Neural cell (in vitro differentiated cells): ENCODE measurements around the gene TRIM40. TPM values are rescaled to one million over a fixed set of nuclear protein-coding genes. Genes with fewer than 3 reads are reported as not detected.

ENCODE experiments used
- H2AFZ ChIP-seq: fragments of 200-600, 300-800 bp; sonication (generic), shearing (Covaris generic); 2 replicates; pipeline ENCODE4 v1.6.0; 2014; ENCODE audit warnings: low read depth, mild to moderate bottlenecking, antibody characterized with exemption, low read length, moderate library complexity
- H3F3A ChIP-seq: fragments of 200-600 bp; shearing (Covaris generic); 2 replicates; pipeline ENCODE4 v1.6.1; 2016; ENCODE audit warnings: mild to moderate bottlenecking, moderate library complexity, mixed read lengths, antibody characterized with exemption, low read length; ENCODE audit not compliant: insufficient read depth, poor library complexity, severe bottlenecking
- H3K27ac ChIP-seq: fragments of 200-600, 300-800 bp; sonication (generic), shearing (Covaris generic); 2 replicates; pipeline ENCODE4 v1.5.1; 2014; ENCODE audit warnings: mild to moderate bottlenecking, low read length, moderate library complexity
- H3K27me3 ChIP-seq: fragments of 300-800, 200-600 bp; sonication (generic), shearing (Covaris generic); 2 replicates; pipeline ENCODE4 v1.6.0; 2014; ENCODE audit warnings: mild to moderate bottlenecking, low read depth, low read length, moderate library complexity; ENCODE audit not compliant: insufficient read depth
- H3K36me3 ChIP-seq: fragments of 300-800, 200-600 bp; sonication (generic), shearing (Covaris generic); 2 replicates; pipeline ENCODE4 v1.5.1; 2014; ENCODE audit warnings: mild to moderate bottlenecking, antibody characterized with exemption, low read length, moderate library complexity; ENCODE audit not compliant: insufficient read depth
- H3K4me2 ChIP-seq: fragments of 300-800, 200-600 bp; sonication (generic), shearing (Covaris generic); 2 replicates; pipeline ENCODE4 v1.6.0; 2014; ENCODE audit warnings: mild to moderate bottlenecking, low read length
- H3K4me3 ChIP-seq: fragments of 300-800, 200-600 bp; sonication (generic), shearing (Covaris generic); 2 replicates; pipeline ENCODE4 v1.5.1; 2014; ENCODE audit warnings: mild to moderate bottlenecking, low read length, moderate library complexity
- H3K79me2 ChIP-seq: fragments of 200-600 bp; shearing (Covaris generic); replicated peaks from 2 replicates; pipeline ENCODE4 v1.6.0; 2014; ENCODE audit warnings: mild to moderate bottlenecking, low read length, moderate library complexity; ENCODE audit not compliant: insufficient read depth
- H3K9ac ChIP-seq: fragments of 300-800, 200-600 bp; sonication (generic), shearing (Covaris generic); 2 replicates; pipeline ENCODE4 v1.6.1; 2016; ENCODE audit warnings: mild to moderate bottlenecking, low read length, mixed read lengths
- H3K9me2 ChIP-seq: fragments of 200-600 bp; shearing (Covaris generic); 2 replicates; pipeline ENCODE4 v1.6.1; 2016; ENCODE audit warnings: mild to moderate bottlenecking, low read length, mixed read lengths; ENCODE audit not compliant: insufficient read depth
- H3K9me3 ChIP-seq: fragments of 200-600, 300-800 bp; sonication (generic), shearing (Covaris generic); 2 replicates; pipeline ENCODE4 v1.6.1; 2016; ENCODE audit warnings: mild to moderate bottlenecking, mixed run types, low read length, moderate library complexity, mixed read lengths
- H4K20me1 ChIP-seq: fragments of 200-600 bp; shearing (Covaris generic); 2 replicates; pipeline ENCODE4 v1.6.1; 2016; ENCODE audit warnings: mild to moderate bottlenecking, mixed run types; ENCODE audit not compliant: insufficient read depth
- EP300 ChIP-seq: fragments of 450-650 bp; conservative IDR thresholded peaks from 2 replicates; pipeline ENCODE4 v1.6.1; 2014; ENCODE audit warnings: antibody characterized with exemption, mild to moderate bottlenecking, moderate library complexity; ENCODE audit not compliant: poor library complexity, severe bottlenecking
- EZH2 ChIP-seq: fragments of 200-600, 300-800 bp; shearing (Covaris generic), sonication (generic); IDR thresholded peaks from 2 replicates; pipeline ENCODE4 v1.6.1; 2014; ENCODE audit warnings: antibody characterized with exemption, low read length, borderline replicate concordance, mild to moderate bottlenecking; ENCODE audit not compliant: insufficient read depth, poor library complexity, severe bottlenecking
- MXI1 ChIP-seq: fragments of 450-650 bp; conservative IDR thresholded peaks from 2 replicates; pipeline ENCODE4 v1.6.1; 2014; ENCODE audit warnings: antibody characterized with exemption, mild to moderate bottlenecking; ENCODE audit not compliant: poor library complexity, severe bottlenecking
- POLR2AphosphoS5 ChIP-seq: IDR thresholded peaks from 2 replicates; pipeline ENCODE4 v1.6.1; 2012
- RAD21 ChIP-seq: fragments of 450-650 bp; conservative IDR thresholded peaks from 2 replicates; pipeline ENCODE4 v1.6.1; 2014; ENCODE audit warnings: antibody characterized with exemption, mild to moderate bottlenecking, moderate library complexity
- SMC3 ChIP-seq: fragments of 450-650 bp; conservative IDR thresholded peaks from 2 replicates; pipeline ENCODE4 v1.6.1; 2014; ENCODE audit warnings: antibody characterized with exemption, mild to moderate bottlenecking, moderate library complexity; ENCODE audit not compliant: poor library complexity
- polyA plus RNA-seq: library from polyadenylated mRNA; depleted of rRNA; stranded (reverse); fragments of >200 nt; gene quantifications from 2 replicates; pipeline ENCODE4 v1.2.3, GENCODE V29; 2014
- TF ChIP-seq, protein P1 (sequence below): fragments of 450-650 bp; IDR thresholded peaks from 2 replicates; pipeline ENCODE4 v1.5.1; 2014; ENCODE audit warnings: antibody characterized with exemption, mild to moderate bottlenecking, moderate library complexity; ENCODE audit not compliant: poor library complexity, severe bottlenecking
- TF ChIP-seq, protein P2 (sequence below): IDR thresholded peaks from 2 replicates; pipeline ENCODE4 v1.6.1; 2012; ENCODE audit warnings: borderline replicate concordance

The TRIM40 gene
- polyA plus RNA-seq, 1 donor from 2014 or later = not detected

DNA sequence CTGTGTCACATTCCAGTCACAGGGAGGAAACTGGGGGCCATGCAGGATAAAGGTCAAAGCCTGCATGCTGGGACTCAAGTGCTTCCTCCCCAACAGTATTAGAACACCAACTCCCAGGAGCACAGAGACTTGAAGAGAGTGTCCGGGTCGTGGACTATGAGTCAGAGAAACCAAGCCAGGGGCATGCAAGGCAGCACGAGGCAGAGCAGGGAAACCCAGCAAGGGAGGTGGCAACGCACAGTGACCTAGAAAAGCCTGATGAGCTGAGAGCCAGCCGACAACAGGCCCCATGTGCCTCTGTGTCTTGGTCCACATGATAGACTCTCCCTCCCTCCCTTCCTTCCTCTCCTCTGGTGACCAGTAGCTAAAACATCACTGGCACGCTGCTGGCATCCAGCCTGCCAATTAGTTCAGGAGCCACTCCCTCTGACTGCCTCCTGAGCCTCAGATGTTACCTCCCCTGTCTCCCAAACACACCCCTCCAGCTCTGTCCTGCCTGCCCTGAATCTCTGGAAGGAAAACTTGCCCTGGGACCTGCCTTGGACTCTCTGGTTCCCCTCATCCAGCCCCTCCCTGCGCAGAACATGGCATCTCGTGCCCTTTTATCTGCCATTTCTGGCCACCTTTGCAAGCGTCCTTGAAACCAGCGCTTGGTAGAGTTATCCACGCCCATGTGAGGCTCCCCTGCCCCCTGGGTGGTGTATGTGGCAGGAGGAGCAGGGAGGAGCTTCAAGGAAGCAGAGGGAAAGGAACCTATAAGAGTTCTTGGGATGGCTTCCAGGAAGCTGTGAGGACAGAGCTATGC is 44.2 kb upstream of the TRIM40 start:
- H3K79me2 ChIP-seq = no peaks in the 10 kb centered on the region
- no peak overlapping the region for H2AFZ ChIP-seq
- H3K27me3 ChIP-seq = peaks cover 14% of the 10 kb centered on the region
- H3K36me3 ChIP-seq = no peaks in the 10 kb centered on the region
- no peak overlapping the region for H3K4me3 ChIP-seq
- no peak overlapping the region for H3K27ac ChIP-seq
- no peak overlapping the region for H3K9ac ChIP-seq
- no peak overlapping the region for H3K4me2 ChIP-seq
- no peaks in the 10 kb centered on the region for H3K9me2 ChIP-seq
- no peaks in the 10 kb centered on the region for H3F3A ChIP-seq
- H3K9me3 ChIP-seq = no peaks in the 10 kb centered on the region
- TF ChIP-seq SMC3 = no peak
- TF ChIP-seq EZH2 = no peak
- no peak for TF ChIP-seq RAD21
- no peak for TF ChIP-seq EP300
- TF ChIP-seq, protein P1, sequence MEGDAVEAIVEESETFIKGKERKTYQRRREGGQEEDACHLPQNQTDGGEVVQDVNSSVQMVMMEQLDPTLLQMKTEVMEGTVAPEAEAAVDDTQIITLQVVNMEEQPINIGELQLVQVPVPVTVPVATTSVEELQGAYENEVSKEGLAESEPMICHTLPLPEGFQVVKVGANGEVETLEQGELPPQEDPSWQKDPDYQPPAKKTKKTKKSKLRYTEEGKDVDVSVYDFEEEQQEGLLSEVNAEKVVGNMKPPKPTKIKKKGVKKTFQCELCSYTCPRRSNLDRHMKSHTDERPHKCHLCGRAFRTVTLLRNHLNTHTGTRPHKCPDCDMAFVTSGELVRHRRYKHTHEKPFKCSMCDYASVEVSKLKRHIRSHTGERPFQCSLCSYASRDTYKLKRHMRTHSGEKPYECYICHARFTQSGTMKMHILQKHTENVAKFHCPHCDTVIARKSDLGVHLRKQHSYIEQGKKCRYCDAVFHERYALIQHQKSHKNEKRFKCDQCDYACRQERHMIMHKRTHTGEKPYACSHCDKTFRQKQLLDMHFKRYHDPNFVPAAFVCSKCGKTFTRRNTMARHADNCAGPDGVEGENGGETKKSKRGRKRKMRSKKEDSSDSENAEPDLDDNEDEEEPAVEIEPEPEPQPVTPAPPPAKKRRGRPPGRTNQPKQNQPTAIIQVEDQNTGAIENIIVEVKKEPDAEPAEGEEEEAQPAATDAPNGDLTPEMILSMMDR = no peak
- TF ChIP-seq MXI1 = no peak
- TF ChIP-seq POLR2AphosphoS5 = no peak
- TF ChIP-seq, protein P2, sequence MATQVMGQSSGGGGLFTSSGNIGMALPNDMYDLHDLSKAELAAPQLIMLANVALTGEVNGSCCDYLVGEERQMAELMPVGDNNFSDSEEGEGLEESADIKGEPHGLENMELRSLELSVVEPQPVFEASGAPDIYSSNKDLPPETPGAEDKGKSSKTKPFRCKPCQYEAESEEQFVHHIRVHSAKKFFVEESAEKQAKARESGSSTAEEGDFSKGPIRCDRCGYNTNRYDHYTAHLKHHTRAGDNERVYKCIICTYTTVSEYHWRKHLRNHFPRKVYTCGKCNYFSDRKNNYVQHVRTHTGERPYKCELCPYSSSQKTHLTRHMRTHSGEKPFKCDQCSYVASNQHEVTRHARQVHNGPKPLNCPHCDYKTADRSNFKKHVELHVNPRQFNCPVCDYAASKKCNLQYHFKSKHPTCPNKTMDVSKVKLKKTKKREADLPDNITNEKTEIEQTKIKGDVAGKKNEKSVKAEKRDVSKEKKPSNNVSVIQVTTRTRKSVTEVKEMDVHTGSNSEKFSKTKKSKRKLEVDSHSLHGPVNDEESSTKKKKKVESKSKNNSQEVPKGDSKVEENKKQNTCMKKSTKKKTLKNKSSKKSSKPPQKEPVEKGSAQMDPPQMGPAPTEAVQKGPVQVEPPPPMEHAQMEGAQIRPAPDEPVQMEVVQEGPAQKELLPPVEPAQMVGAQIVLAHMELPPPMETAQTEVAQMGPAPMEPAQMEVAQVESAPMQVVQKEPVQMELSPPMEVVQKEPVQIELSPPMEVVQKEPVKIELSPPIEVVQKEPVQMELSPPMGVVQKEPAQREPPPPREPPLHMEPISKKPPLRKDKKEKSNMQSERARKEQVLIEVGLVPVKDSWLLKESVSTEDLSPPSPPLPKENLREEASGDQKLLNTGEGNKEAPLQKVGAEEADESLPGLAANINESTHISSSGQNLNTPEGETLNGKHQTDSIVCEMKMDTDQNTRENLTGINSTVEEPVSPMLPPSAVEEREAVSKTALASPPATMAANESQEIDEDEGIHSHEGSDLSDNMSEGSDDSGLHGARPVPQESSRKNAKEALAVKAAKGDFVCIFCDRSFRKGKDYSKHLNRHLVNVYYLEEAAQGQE = no peak
- no peaks in the 10 kb centered on the region for H4K20me1 ChIP-seq

DNA sequence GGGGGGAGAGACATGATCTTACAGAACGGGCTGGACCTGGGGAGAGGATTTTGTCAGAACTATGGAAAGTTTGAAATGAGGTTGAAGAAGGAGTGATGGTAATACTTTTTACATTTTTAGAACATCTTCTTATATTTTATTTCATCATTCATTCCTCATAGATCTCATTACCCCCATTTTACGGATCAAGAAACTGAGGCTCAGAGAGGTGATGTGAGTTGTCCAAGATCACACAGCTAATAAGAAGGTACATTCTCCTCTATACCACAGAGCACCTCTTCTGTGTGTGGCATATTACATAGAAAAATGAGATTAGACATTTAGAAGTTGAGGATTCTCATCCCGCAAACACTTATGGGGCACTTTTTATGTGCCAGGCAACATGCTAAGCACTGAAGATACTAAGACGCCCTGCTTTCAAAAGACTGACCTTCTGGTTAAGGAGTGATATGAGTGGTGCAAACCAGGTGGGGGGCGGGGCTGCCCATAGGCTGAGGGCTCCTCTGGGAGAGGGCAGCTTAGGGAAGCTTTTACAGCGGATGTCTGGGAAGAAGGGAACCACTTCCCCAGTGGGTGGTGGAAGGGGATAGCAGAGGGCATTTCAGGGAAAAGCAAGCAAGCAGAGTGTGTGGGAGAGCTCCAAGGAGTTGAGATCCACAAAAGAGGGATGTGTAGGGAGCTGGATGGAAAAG is 42.9 kb upstream of the TRIM40 start:
- no peaks in the 10 kb centered on the region for H4K20me1 ChIP-seq
- no peaks in the 10 kb centered on the region for H3K36me3 ChIP-seq
- H3K9ac ChIP-seq = no peak overlapping the region
- H3K4me2 ChIP-seq = no peak overlapping the region
- H2AFZ ChIP-seq = no peak overlapping the region
- TF ChIP-seq SMC3 = no peak
- TF ChIP-seq, protein P2 = no peak
- TF ChIP-seq RAD21 = no peak
- TF ChIP-seq POLR2AphosphoS5 = no peak
- TF ChIP-seq EZH2 = no peak
- H3K9me3 ChIP-seq = no peaks in the 10 kb centered on the region
- H3K27me3 ChIP-seq = peaks cover 21% of the 10 kb centered on the region
- H3K4me3 ChIP-seq = no peak overlapping the region
- H3K79me2 ChIP-seq = no peaks in the 10 kb centered on the region
- H3F3A ChIP-seq = no peaks in the 10 kb centered on the region
- no peak overlapping the region for H3K27ac ChIP-seq
- no peaks in the 10 kb centered on the region for H3K9me2 ChIP-seq
